C1 segment of cervical spinal cord (tissue), 14 donors: ENCODE measurements around the gene KIF26B.
"Not testable (repeated sequence)": the region's sequence is repeated elsewhere in the genome, so short reads cannot be mapped to it uniquely, and the experiment has no call there.

Source experiments
- DNase-seq, 14 donors: peaks; one replicate each; lab custom pipeline; 2025; lab: John Stamatoyannopoulos, UW

Gene KIF26B

DNA sequence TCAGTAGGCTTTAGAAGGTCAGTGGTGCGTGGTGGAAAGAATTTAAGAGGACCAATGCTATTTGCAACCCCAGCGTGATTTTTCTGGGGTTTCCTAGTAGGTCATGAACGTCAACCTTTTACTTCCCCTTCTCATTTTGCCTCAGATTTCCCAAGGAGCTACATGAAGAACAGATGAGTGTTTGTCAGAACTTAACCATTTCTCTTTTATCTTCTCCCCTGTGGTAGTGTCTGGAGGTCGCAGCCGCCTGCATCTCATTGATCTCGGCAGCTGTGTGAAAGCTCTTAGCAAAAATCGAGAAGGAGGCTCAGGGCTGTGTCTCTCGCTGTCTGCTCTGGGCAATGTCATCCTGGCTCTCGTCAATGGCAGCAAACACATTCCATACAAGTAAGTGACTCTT lies 491.1 kb downstream of the KIF26B start:
- no peak for DNase-seq

DNA sequence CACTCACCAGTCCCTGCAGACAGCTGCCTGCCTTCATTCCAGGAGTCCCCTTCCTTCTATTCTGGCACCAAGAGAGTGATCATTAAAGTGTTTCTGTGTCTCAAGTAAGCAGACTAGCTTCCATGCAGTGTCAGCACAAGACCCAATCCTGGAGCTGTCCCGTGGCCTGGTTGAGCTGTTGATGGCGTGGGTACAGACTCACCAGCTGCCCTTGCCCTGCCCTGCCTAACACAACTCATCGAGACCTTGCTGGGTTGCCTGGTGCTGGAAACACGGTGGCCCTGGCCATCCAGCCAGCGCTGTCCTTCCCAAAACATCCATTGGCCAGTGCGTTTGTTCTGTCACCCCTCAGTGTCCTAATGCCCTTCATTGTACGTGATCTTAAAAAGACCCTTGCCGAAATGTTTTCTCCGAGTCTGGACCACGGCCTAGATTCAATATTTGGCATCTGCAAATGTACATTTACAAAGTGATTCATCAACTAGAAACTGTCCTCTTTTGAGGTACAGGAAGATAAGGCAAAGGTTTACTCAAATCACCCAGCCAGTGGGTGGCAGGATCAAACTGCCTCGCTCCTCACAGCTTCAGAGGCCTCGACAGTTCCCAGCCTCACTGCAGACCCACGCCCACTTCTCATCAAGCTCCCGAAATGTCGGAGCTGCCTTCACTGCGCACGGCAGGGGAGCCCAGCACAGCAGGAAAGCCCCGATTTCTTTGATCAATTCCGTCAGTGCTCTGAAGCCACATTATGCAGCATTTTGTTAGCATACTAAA lies 494.2 kb downstream of the KIF26B start:
- no peak for DNase-seq

DNA sequence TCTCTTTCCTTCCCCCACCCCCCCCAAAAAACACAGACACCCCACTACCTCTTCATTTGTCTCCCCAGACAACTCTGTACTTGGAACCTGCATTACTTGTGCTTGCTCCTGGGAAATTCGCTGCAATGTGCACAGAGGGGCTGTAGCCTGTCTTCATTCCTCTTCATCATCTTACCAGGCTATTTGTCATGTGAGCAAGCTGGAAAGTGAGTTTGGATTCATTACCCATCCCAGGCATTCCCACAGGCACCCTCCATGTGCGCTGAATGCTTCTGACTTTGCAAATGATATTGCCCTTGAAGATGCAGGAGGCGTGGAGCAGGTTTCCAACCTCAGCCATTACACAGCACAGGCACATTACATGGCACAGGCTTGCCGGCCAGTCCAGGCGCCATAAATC lies 494.9 kb downstream of the KIF26B start:
- DNase-seq: no peak

DNA sequence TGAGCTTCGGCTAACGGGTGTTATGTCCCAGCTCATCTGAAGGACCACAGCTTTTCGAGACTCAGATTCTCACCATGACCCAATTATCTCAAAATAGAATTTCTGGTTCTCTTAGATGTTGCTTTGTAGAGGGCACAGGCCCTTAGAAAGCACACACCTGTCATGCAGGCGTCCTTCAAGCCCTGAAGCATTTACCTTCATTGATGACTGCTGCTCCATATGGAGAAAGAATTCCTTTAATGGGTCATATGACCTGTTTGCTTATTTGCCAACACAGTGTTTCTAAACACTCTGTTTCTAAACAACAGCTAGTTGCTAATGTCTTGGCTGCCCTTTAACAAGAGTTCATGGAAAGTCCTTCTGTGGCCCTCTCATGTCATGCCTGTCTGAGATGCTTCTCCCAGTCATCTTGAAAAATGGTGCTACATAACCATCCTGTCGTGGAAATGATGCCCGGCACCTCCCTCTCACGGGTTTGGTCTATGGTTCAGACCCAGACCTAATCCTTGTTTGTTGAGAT lies 495.7 kb downstream of the KIF26B start:
- no peak for DNase-seq

DNA sequence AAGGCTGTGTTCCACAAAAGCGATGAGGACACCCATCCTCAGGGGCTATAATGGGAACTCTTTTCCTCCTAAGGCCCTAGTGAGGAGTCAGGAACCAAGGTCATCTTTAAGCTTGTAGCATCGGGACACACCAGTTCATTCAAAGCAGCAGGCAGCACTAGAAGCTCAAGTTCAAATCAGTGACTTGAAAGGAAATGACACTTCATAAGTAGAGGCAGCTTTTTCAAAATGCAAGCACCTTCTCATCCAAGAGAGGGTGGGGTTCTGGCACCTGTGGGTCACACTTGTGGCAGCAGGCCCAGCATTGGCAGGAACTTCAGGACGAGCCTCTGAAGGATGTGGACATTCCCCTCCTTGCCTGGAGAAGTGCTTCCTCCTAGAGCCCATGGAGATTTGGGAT lies 496.3 kb downstream of the KIF26B start:
- DNase-seq: no peak

DNA sequence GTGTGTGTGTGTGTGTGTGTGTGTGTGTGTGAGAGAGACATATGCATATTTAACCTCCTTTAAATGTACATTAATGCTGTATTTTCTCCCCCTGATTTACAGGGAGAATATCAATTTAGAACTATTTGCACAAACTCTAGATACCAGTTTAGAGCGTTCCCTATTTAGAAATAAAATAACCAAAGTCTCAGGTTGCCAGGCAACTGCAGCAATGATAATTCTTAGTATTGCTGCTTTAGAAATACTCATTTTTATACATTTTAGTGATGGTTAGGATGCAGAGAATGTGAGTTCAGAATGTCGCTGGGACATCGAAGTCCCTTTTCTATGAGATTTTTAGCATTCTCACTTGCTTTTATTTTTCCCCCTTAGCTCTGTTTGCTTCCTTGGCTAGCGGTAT lies 497.3 kb downstream of the KIF26B start:
- DNase-seq: no peak

DNA sequence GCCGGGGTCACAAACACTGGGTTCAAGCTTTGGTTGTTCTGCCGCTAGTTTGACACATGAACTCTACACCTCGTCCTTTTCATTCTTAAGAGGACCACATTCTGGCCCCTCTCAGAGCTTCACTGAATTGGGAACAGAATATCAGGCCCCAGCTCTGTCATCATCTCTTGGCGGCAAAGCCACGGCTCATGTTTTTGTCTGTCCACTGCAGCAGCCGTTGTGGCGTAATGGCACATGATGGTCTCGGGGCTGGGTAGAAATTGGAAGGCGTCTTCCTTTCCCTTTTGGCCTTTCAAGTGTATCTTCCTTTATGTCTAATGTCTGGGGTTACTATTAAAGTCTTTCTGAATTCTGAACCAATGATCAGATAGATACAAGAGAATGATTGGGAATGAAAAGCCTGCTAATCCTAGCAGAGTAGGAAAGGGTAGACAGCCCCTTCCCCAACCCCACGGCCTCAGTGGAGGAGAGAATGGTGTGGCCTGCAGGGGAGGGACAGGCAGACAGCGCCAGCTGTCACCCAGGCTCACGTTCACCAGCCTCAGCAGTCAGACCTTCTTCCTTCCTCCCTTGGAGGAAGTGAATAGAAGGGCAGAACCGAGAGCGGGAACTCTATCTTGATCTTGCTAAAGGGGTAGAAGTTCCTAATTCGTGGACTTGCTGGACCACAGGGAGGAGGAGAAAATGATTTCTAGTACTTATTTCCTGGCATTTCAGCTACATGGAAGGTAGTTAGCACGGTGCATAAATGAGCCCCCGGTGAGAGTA lies 498.1 kb downstream of the KIF26B start:
- peak in 1 of 14 donors; percentile 7 for DNase-seq

DNA sequence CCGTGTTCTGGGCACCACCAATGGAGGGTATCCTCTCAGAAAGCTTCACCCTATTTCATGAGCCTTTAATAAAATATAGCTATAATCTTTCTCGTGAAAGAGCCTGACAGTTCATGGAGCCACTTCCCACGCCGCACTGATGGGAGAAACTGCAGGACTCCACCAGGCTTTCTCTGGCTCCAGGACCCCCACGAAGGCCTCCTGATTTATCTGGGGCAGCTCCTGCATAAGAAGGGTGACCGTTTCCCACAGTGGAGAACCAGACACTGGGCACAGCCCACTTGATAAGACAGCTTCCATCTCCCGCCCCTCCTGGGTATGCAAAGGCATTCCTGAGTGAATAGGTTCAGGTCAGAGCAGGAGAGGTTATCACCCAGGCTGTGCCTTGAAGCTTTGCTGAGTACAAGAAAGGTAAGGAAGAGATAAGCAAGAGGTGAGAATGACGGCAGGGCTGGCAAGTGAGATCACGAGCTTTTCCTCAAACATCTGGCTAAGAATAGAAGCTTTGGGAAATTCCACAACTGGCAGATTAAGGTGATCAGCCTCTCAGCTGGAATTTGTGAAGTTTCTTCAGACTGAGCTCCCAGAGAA lies 499.8 kb downstream of the KIF26B start:
- DNase-seq: no peak

DNA sequence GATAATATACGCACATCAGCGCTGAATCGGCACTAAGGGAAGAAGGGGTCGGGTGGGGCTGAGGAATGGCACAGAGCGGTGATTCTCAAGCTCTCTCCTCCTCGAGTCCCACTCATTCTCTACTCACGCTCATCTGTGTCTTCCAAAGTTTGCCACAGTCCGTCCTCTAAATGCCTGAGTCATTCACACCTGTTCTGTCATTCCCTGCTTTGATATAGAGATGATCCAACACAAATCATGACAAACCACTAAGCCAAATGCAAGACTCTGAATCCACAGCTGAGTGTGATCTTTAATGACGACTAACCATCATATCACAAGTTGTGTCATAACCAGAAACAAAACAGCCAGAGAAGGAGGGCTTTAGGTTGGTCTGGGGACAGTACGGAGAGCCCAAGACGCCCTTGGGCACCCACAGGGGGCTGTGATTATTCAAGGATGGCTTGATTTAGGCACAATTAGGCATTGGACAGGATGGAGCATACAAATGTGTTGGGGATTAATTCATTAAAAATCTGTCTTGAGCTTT lies 501.5 kb downstream of the KIF26B start:
- DNase-seq: no peak

DNA sequence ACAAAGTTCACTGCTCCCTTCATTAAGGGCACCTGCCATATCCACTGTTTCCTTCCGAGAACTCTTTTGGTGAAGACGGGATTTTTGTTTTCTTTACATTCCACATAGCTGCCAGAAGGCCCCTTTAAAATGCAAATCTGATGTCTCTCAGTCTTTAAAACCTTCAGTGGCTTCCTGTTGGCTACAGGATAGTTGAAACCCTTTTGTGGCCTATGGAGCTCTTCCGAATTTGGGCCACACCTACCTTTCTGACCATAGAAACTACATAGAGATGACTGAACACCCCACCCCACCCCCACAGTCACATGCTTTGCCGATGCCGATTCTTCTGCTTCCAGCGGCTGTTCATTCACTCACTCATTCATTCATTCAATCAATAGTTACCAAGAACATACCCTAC lies 502.6 kb downstream of the KIF26B start:
- DNase-seq: no peak

DNA sequence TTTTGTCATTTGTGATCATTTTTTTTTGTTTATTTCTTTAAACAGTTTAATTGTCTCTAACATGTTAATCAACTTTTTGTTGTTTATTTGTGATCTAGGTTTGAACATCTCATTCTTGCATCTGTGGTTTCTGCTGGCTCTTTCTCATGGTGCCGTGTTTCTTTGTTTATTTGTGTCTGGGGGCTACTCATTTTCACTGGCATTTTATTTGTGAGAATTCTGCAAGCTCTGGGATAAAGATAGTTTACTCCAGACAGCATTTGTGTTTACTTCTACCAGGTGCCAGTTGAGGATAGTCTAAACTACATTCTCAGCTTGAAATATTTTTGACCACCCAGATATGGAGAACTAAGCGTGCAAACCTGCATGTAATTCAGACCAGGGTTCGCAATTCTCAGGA lies 508.6 kb downstream of the KIF26B start:
- no peak for DNase-seq

DNA sequence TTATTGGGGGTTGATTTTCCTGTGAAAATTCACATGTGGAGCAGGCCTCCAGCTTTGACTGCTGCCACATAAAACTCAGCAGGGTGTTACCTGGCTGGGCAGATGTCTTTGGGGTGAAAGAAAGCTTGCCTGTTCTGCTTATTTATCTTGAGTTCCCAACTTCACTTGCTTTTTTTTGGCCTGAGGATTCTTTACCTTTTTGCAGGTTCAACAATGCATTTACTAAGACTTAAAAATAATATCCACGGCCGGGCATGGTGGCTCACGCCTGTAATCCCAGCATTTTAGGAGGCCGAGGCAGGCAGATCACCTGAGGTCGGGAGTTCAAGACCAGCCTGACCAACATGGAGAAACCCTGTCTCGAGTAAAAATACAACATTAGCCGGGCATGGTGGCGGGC lies 509.1 kb downstream of the KIF26B start:
- DNase-seq: no peak

DNA sequence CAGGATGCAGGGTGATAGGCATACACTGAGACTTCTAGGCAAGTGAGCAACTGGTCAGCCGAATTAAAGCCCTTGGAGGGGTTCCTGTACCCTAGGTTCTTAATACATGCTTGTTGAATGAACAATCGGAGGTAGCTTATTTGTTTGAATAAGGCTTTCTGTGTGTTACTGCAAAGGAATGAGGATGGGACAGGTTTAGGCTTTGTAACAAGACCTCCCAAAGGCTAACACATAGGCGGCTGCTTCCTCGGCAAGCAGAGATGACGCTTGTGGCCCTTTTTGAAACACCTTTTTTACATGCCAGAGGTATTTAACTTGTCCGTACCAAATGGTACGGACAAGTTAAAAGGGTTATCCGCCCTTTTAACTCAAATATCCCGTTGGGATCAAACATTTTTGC lies 511.6 kb downstream of the KIF26B start:
- no peak for DNase-seq

DNA sequence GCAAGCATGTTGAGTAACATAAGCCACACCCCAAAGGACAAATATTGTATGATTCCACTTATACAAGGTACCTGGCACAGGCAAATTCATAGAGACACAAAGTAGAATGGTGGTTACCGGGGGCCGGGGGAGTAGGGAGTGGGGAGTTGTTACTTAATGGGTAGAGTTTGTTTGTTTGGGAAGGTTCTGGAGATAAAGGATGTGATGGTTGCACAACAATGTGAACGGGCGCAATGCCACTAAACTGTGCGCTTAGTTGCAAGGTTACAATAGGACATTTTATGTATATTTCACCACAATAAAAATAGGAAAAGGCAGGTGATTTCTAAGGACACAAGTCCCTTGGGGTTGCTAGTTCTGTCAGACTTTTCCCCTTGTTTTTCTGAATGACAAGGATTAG lies 516.6 kb downstream of the KIF26B start:
- no peak for DNase-seq

DNA sequence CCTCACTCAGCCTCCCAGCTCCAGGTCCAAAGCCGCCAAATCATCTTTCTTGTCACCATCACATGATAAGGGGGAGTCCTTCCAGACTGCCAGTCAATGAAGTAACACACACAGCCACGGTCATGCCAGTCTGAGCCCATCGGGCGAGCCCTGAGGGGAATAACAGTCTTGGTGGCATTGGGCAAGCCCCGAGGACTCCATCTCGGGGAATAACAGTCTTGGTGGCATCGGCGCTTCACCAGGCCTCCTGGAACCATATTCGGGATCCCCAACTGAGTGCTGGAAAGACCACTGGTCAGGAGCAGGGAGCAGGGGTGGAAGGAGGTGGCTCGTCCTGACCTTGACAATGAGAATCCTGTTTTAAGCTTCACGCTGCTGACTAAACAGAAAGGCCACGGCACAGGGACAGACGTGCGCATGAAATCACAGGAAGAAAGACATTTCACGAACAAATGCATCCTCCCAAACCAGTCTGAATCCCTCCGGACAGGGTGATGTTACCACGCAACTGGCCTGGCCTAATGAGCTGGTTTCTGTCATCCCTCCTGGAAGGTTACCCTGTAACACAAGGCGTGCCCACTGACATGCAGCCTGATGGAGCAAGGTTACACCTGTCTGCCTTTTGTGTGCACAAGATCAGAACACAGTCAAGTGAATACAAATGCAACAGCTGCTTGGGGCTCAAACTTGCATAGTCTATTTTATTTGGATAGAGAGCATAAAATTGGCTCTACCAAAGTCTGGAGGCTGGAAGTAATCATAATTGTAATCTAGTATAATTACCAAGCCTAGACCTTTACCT lies 517.4 kb downstream of the KIF26B start:
- DNase-seq: no peak

DNA sequence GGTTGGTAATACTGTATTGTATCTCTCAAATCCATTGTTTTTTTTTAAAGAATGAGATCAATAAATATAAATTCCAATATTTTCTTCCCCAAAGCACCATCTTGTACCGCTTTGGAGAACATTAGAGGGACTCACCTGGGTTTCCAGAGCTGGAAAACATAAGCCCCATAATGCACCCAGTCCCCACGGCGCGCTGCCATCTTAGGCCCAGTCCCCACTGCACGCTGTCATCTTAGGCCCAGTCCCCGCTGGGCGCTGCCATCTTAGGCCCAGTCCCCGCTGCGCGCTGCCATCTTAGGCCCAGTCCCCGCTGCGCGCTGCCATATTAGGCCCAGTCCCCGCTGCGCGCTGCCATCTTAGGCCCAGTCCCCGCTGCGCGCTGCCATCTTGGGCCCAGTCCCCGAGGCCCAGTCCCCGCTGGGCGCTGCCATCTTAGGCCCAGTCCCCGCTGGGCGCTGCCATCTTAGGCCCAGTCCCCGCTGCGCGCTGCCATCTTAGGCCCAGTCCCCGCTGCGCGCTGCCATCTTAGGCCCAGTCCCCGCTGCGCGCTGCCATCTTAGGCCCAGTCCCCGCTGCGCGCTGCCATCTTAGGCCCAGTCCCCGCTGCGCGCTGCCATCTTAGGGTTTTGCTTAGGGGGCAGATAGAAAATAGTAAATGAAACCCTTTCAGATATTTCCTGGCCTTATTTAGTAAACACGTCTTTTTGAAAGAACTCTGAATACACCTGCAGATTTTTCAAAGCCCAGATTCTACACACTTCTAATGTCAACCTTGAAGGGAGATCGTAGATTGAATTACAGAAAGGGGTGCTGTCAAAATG lies 518.3 kb downstream of the KIF26B start:
- DNase-seq: not testable (repeated sequence)

DNA sequence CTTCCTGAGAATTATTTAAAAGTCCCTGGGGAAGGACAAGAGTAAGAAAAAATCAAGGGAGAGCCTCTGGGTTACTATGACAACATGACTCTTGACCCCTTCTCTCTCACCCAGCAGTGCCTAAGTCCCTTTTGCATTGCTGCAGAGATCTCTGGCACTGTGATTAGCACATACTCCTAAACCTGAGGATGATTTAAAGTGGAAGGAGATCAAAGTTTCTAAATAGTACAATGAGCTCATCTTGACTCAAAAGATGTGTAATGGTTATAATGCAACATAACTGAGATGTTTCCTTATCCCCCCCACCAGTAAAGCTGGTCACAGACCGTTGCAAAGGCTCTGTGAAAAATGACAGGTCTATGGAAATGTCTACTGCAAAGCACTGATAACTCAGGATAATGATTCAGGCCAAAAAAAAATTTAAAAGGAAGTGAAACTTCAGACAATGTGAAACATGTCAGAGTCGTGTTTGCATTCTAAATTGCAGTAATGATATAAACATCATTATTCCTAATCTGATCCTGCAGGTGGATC lies 519.2 kb downstream of the KIF26B start:
- DNase-seq: no peak

DNA sequence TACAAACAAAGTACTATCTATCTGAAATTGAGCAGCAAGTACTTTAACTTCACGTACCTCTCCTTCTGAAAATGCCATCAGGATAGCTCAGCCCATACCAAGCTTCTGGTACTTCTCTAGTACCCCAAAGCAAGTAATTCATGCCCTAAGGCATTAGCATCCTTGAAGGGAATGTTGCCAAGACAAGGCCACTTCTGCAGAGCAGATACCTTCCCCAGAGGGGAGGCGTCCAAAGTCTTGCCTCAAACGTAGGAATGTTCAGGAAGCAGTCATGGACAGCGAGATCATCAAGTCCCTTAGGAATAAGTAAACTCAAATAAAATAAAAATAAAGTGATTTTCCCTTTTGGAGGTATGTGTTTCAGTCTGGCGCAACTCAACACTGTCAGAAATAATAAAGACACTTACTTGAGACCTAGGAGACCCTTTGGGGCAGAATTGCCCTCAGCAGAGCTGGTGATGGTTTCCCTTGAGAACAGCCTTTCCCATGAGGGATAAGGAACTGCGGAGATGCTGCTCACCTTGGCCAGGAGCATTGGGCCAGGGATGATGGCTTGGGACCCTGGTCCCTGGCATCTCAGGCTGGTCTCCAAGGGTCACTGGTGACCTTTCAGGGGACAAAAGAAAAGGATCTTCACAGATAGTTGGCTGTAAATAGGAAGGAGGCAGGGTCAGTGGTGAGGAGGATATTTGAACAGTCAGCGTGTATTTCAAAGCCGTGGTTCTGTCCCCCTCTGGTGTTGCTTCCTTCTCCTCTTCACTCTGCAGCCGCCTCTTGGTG lies 522.9 kb downstream of the KIF26B start:
- DNase-seq: no peak

DNA sequence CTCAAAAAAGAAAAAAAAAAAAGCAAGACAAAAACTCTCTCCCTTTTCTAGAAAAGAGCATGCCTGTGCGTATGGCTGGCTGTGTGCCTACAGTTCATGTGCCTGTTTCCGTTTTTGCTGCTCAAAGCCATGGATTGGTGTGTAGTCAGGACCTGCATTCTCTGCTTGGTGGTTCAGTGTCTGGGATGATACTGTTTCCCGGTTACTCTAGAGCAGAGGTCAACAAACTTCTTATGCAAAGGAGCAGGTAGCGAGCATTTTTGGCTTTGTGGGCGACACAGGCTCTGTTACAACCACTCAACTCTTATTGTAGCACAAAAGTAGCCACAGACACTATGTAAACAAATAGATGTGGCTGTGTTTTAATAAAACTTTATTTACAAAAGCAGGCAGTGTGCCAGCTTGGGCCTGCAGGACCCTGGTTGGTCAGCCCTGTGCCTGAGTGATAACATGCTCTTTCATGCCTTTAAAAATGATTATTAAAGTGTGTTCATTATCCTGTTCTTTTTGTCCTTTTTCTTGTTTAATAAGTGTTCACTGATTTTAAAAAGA lies 524.2 kb downstream of the KIF26B start:
- no peak for DNase-seq
